ENCODE results near the gene FYN.
"Not testable (repeated sequence)": the region's sequence is repeated elsewhere in the genome, so short reads cannot be mapped to it uniquely, and the experiment has no call there.

The FYN gene

GRCh38 chr6:111890988-111891387 is 17.7 kb upstream of the FYN start:
- no peak overlapping the region for H3K27ac ChIP-seq
- no peaks in the 10 kb centered on the region for H3K27me3 ChIP-seq (ENCODE audit: insufficient read depth, low read depth, severe bottlenecking)
- no peaks in the 10 kb centered on the region for H3K9me3 ChIP-seq (ENCODE audit: severe bottlenecking)
- no peaks in the 10 kb centered on the region for H3K36me3 ChIP-seq
- DNase-seq: no peak
- TF ChIP-seq CTCF (IDR thresholded peaks at IDR 0.05; ENCODE audit: low read depth, low read length): no peak
- no peak overlapping the region for H3K4me3 ChIP-seq (ENCODE audit: low read depth, low read length)

DNA sequence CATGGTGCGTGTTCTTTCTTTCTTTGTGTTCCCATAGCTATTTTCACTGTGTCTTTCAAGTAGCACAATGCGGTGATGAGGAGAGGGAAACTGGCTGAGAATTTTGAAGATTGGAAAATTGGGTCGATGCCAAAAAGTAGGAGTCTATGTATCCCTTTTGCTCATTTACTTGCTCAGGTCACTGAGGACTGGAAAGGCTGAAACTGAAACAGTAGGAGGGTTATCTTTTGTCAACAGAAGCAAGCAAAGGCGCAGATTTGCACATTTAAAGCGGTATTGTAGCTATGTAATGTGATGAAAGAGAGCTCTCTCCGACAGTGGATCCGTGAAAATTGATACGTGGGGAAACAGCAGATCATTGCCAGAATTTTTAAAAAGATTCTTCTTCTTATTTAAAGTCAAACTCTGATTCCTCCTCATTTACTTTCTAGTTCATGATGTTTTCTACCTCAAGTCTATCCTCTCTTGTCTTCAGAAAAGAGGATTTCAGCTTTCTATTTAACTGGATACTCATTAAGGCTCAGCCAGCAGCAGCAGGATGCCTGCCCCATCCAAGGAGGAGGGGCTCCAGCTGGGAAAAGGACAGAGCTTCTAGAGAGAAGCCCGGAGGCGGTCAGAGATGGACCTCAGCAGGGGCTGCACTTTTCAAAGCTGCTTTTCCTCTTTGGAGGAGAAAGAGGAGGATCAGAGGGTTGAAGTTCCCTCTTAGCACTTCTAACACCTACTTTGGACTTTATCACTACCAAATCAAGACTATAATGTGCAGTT is 15.9 kb upstream of the FYN start:
- H3K27me3 ChIP-seq (ENCODE audit: insufficient read depth, low read depth, severe bottlenecking): no peaks in the 10 kb centered on the region
- DNase-seq: peak; percentile 84
- no peaks in the 10 kb centered on the region for H3K36me3 ChIP-seq
- peak overlapping the region; percentile 33 for H3K4me3 ChIP-seq (ENCODE audit: low read depth, low read length)
- peak overlapping the region; percentile 41 for H3K27ac ChIP-seq
- no peaks in the 10 kb centered on the region for H3K9me3 ChIP-seq (ENCODE audit: severe bottlenecking)
- no peak for TF ChIP-seq CTCF (IDR thresholded peaks at IDR 0.05; ENCODE audit: low read depth, low read length)

- H3K27ac ChIP-seq; H3K4me3 ChIP-seq (ENCODE audit: low read depth, low read length); H3K36me3 ChIP-seq; H3K9me3 ChIP-seq (ENCODE audit: severe bottlenecking); DNase-seq; H3K27me3 ChIP-seq (ENCODE audit: insufficient read depth, low read depth, severe bottlenecking): not testable (repeated sequence)
These were observed 13.5 kb upstream of the FYN start for GRCh38 chr6:111886793-111887192.

GRCh38 chr6:111885373-111886027 is 12.2 kb upstream of the FYN start:
- no peaks in the 10 kb centered on the region for H3K36me3 ChIP-seq
- H3K27me3 ChIP-seq (ENCODE audit: insufficient read depth, low read depth, severe bottlenecking): no peaks in the 10 kb centered on the region
- H3K4me3 ChIP-seq (ENCODE audit: low read depth, low read length): no peak overlapping the region
- no peak for TF ChIP-seq CTCF (IDR thresholded peaks at IDR 0.05; ENCODE audit: low read depth, low read length)
- DNase-seq: no peak
- H3K9me3 ChIP-seq (ENCODE audit: severe bottlenecking): no peaks in the 10 kb centered on the region
- H3K27ac ChIP-seq: no peak overlapping the region

DNA sequence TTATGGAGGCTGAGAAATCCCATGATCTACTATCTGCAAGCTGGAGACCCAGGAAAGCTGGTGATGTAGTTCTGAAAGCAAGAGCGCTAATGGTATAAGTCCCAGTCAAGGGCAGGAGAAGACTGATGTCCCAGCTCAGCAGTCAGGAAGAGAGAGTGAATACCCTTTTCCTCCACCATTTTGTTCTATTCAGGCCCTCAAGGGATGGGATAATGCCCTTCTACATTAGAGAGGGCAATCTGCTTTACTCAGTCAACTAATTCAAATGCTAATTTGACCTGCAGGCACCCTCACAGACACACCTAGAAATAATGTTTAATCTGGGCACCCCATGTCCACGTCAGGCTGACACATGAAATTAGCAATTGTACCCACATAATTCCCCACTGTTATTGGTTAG is 10.8 kb upstream of the FYN start:
- no peak for TF ChIP-seq CTCF (IDR thresholded peaks at IDR 0.05; ENCODE audit: low read depth, low read length)
- no peaks in the 10 kb centered on the region for H3K9me3 ChIP-seq (ENCODE audit: severe bottlenecking)
- no peaks in the 10 kb centered on the region for H3K27me3 ChIP-seq (ENCODE audit: insufficient read depth, low read depth, severe bottlenecking)
- no peaks in the 10 kb centered on the region for H3K36me3 ChIP-seq
- no peak for DNase-seq
- no peak overlapping the region for H3K27ac ChIP-seq
- no peak overlapping the region for H3K4me3 ChIP-seq (ENCODE audit: low read depth, low read length)

DNA sequence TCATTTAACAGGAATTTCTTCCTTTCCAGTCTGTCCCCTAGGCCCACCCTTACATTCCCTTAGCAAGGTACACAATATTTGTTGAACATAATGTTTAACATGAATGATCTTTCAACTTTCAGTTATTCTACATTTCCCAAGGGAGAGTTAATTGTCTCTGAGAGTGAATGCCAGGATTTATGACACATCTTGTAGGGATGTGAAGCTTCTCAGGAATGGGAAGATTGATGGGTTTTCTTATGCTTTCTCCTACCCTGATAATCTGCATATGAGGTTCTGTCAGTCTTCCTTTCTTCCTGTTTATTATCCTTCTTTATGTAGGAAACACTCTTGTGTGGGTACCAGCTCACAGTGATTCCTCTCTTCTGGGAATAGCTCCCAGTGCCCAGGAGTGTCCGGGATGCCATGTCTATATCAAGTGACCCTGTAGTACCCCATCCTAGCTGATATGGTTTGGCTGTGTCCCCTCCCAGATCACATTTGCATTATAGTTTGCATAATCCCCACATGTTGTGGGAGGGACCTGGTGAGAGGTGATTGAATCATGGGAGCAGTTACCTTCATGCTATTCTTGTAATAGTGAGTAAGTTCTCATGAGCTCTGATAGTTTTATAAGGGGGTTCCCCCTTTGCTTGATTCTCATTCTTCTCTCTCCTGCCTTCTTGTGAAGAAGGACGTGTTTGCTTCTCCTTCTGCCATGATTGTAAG is 7.1 kb upstream of the FYN start:
- Histone ChIP-seq H3K36me3 (no peaks in the 10 kb centered on the region), H3K9me3 (ENCODE audit: severe bottlenecking) (no peaks in the 10 kb centered on the region), H3K4me3 (ENCODE audit: low read depth, low read length) (no peak overlapping the region), H3K27me3 (ENCODE audit: insufficient read depth, low read depth, severe bottlenecking) (no peaks in the 10 kb centered on the region), H3K27ac (no peak overlapping the region)
- DNase-seq: no peak
- no peak for TF ChIP-seq CTCF (IDR thresholded peaks at IDR 0.05; ENCODE audit: low read depth, low read length)
